Mesenchymal stem cell (in vitro differentiated cells and primary cell): ENCODE data around the gene GJA9.
A peak's percentile ranks its signal among the peaks of the same experiment; 100 is the strongest.

Experiments
- DNase-seq: peaks from one replicate; pipeline ENCODE4 v3.0.0-alpha.2; 2013
- H2AFZ ChIP-seq: one replicate; pipeline ENCODE4 v1.6.1; 2013; ENCODE audit warnings: low read depth, mild to moderate bottlenecking, control low read depth, inconsistent platforms, low read length, moderate library complexity
- H2AK5ac ChIP-seq: 2 replicates; pipeline ENCODE4 v1.6.1; 2013; ENCODE audit warnings: low read length, moderate library complexity, mild to moderate bottlenecking, inconsistent platforms; ENCODE audit not compliant: severe bottlenecking
- H2BK120ac ChIP-seq: one replicate; pipeline ENCODE4 v1.6.1; 2013; ENCODE audit warnings: low read depth, mild to moderate bottlenecking, inconsistent platforms, low read length, moderate library complexity
- H2BK12ac ChIP-seq, 2 experiments: one replicate each; pipeline ENCODE4 v1.6.1; 2013; ENCODE audit warnings: inconsistent platforms in 2 of 2, low read length in 2 of 2, mild to moderate bottlenecking in 2 of 2, moderate library complexity in 2 of 2, control low read depth in 1 of 2
- H2BK15ac ChIP-seq: one replicate; pipeline ENCODE4 v1.6.1; 2013; ENCODE audit warnings: mild to moderate bottlenecking, low read depth, inconsistent platforms; ENCODE audit not compliant: poor library complexity, severe bottlenecking
- H2BK5ac ChIP-seq: 2 replicates; pipeline ENCODE4 v1.6.1; 2013; ENCODE audit warnings: low read depth, mild to moderate bottlenecking, low read length, control low read depth, inconsistent platforms; ENCODE audit not compliant: poor library complexity, severe bottlenecking
- H3K14ac ChIP-seq, 2 experiments: one replicate each; pipeline ENCODE4 v1.6.1; 2013; ENCODE audit warnings: inconsistent platforms in 2 of 2, low read length in 2 of 2, control low read depth in 1 of 2, mild to moderate bottlenecking in 1 of 2, moderate library complexity in 1 of 2
- H3K18ac ChIP-seq, 2 experiments: one replicate each; pipeline ENCODE4 v1.6.1; 2013; ENCODE audit warnings: inconsistent platforms in 2 of 2, low read length in 2 of 2, control low read depth in 1 of 2, low read depth in 1 of 2, mild to moderate bottlenecking in 1 of 2
- H3K23ac ChIP-seq, 2 experiments: one replicate each; pipeline ENCODE4 v1.6.1; 2013; ENCODE audit warnings: inconsistent platforms in 2 of 2, low read length in 2 of 2, mild to moderate bottlenecking in 2 of 2, moderate library complexity in 2 of 2, control low read depth in 1 of 2
- H3K27ac ChIP-seq: 2 replicates; pipeline ENCODE4 v1.5.1; 2013; ENCODE audit warnings: mild to moderate bottlenecking, moderate library complexity, low read length, control low read depth, inconsistent platforms; ENCODE audit not compliant: poor library complexity, severe bottlenecking
- H3K27me3 ChIP-seq, 2 experiments: 2 replicates each; pipeline versions ENCODE4 v1.6.1 to v1.7.0; 2013; ENCODE audit warnings: low read length in 2 of 2, mild to moderate bottlenecking in 2 of 2, moderate library complexity in 2 of 2, control low read depth in 1 of 2, inconsistent platforms in 1 of 2; ENCODE audit not compliant: control insufficient read depth in 1 of 2, insufficient read depth in 1 of 2
- H3K36me3 ChIP-seq, 2 experiments: 2 replicates each; pipeline versions ENCODE4 v1.6.1 to v1.7.0; 2013; ENCODE audit warnings: low read length in 2 of 2, control low read depth in 1 of 2, inconsistent platforms in 1 of 2, low read depth in 1 of 2, mild to moderate bottlenecking in 1 of 2; ENCODE audit not compliant: insufficient read depth in 2 of 2, control insufficient read depth in 1 of 2
- H3K4ac ChIP-seq, 2 experiments: one replicate each; pipeline ENCODE4 v1.6.1; 2013; ENCODE audit warnings: inconsistent platforms in 2 of 2, low read length in 2 of 2, mild to moderate bottlenecking in 2 of 2, moderate library complexity in 2 of 2, control low read depth in 1 of 2, low read depth in 1 of 2
- H3K4me1 ChIP-seq: 2 replicates; pipeline ENCODE4 v1.6.1; 2013; ENCODE audit warnings: low read depth, low read length, control low read depth; ENCODE audit not compliant: control insufficient read depth, insufficient read depth
- H3K4me2 ChIP-seq: 2 replicates; pipeline ENCODE4 v1.6.1; 2013; ENCODE audit warnings: low read length, mild to moderate bottlenecking, inconsistent platforms; ENCODE audit not compliant: poor library complexity, severe bottlenecking
- H3K4me3 ChIP-seq, 2 experiments: 2 replicates each; pipeline versions ENCODE4 v1.5.1 to v1.7.0; 2013; ENCODE audit warnings: low read length in 2 of 2, mild to moderate bottlenecking in 2 of 2, control low read depth in 1 of 2, low read depth in 1 of 2; ENCODE audit not compliant: insufficient read depth in 1 of 2
- H3K79me1 ChIP-seq: replicated peaks from 2 replicates; pipeline ENCODE4 v1.6.1; 2013; ENCODE audit warnings: mild to moderate bottlenecking, control low read depth, low read length, inconsistent platforms; ENCODE audit not compliant: poor library complexity, severe bottlenecking
- H3K9ac ChIP-seq: 2 replicates; pipeline ENCODE4 v1.7.0; 2013; ENCODE audit warnings: mild to moderate bottlenecking, low read length, moderate library complexity
- H3K9me3 ChIP-seq: 2 replicates; pipeline ENCODE4 v1.7.0; 2013; ENCODE audit warnings: mild to moderate bottlenecking, low read length; ENCODE audit not compliant: control insufficient read depth
- H4K8ac ChIP-seq: one replicate; pipeline ENCODE4 v1.6.1; 2013; ENCODE audit warnings: inconsistent platforms, mild to moderate bottlenecking, low read length, moderate library complexity
- H4K91ac ChIP-seq: one replicate; pipeline ENCODE4 v1.6.1; 2013; ENCODE audit warnings: mild to moderate bottlenecking, low read length, inconsistent platforms
- WGBS: methylation state at CpG from one replicate; pipeline ENCODE4 v1.1.7; 2013; ENCODE audit warnings: mixed read lengths; 5-methylcytosine and 5-hydroxymethylcytosine counted together

GJA9 gene

GRCh38 chr1:38888423-38889333 is 7.3 kb upstream of the GJA9 start:
- Histone ChIP-seq H2BK5ac (no peak overlapping the region), H3K4me2 (no peak overlapping the region), H2BK15ac (no peak overlapping the region), H3K27me3 (no peaks in the 10 kb centered on the region), H3K4me1 (no peaks in the 10 kb centered on the region), H2AK5ac (no peak overlapping the region), H3K9ac (no peak overlapping the region), H3K4ac (no peak overlapping the region), H2BK120ac (no peak overlapping the region), H3K36me3 (peaks cover 0 to 22% of the 10 kb centered on the region in 2 experiments), H3K14ac (no peak overlapping the region), H3K23ac (no peak overlapping the region), H3K18ac (no peak overlapping the region), H4K8ac (no peak overlapping the region), H4K91ac (no peak overlapping the region), H3K27ac (no peak overlapping the region), H3K79me1 (no peaks in the 10 kb centered on the region), H2AFZ (no peak overlapping the region), H3K4me3 (no peak overlapping the region), H2BK12ac (no peak overlapping the region), H3K9me3 (no peaks in the 10 kb centered on the region)
- DNase-seq = no peak
- WGBS = 90% methylated on average over 9 of the region's 9 CpGs

- Histone ChIP-seq H3K36me3 (peaks cover 0 to 14% of the 10 kb centered on the region in 2 experiments), H2BK12ac (no peak overlapping the region), H3K14ac (no peak overlapping the region), H3K18ac (no peak overlapping the region), H3K4me3 (no peak overlapping the region), H2AFZ (no peak overlapping the region), H4K8ac (no peak overlapping the region), H3K9ac (no peak overlapping the region), H3K4me1 (no peaks in the 10 kb centered on the region), H4K91ac (no peak overlapping the region), H3K27me3 (no peaks in the 10 kb centered on the region), H2BK120ac (no peak overlapping the region), H2BK15ac (no peak overlapping the region), H2AK5ac (no peak overlapping the region), H3K79me1 (no peaks in the 10 kb centered on the region), H3K27ac (no peak overlapping the region), H3K4ac (no peak overlapping the region), H2BK5ac (no peak overlapping the region), H3K4me2 (no peak overlapping the region), H3K9me3 (no peaks in the 10 kb centered on the region), H3K23ac (no peak overlapping the region)
- 93% methylated on average over 2 of the region's 2 CpGs for WGBS
- no peak for DNase-seq
Observed at GRCh38 chr1:38885092-38885491, 3.7 kb upstream of the GJA9 start.

- Histone ChIP-seq H2BK12ac (no peak overlapping the region), H3K27ac (no peak overlapping the region), H2AK5ac (no peak overlapping the region), H3K79me1 (peaks cover 25% of the 10 kb centered on the region), H2BK120ac (no peak overlapping the region), H3K9ac (no peak overlapping the region), H3K4me1 (peaks cover 2% of the 10 kb centered on the region), H3K4ac (no peak overlapping the region), H3K23ac (no peak overlapping the region), H3K4me2 (no peak overlapping the region), H3K18ac (no peak overlapping the region), H3K9me3 (no peaks in the 10 kb centered on the region), H2BK15ac (no peak overlapping the region), H3K14ac (no peak overlapping the region), H3K4me3 (no peak overlapping the region), H3K27me3 (no peaks in the 10 kb centered on the region), H3K36me3 (peaks cover 0 to 4% of the 10 kb centered on the region in 2 experiments), H4K8ac (no peak overlapping the region), H2BK5ac (no peak overlapping the region), H4K91ac (no peak overlapping the region), H2AFZ (no peak overlapping the region)
- WGBS = 94% methylated on average over 2 of the region's 2 CpGs
- no peak for DNase-seq
Observed at GRCh38 chr1:38875811-38876210, 5.6 kb downstream of the GJA9 start.

GRCh38 chr1:38873027-38873969 is 8.1 kb downstream of the GJA9 start, which contains the start of gene MYCBP:
Gene MYCBP, minus strand, starts transcription at chr1:38873348. Its CDS starts 43 bp downstream, at chr1:38873305.
- H3K79me1 ChIP-seq = peaks cover 28% of the 10 kb centered on the region

More at GRCh38 chr1:38873027-38873969, 8.1 kb downstream of the GJA9 start, which contains the start of gene MYCBP:
- Histone ChIP-seq H2AFZ (peak within 1 kb of the TSS; percentile 77), H2BK120ac (no peak within 1 kb of the TSS), H3K4me2 (peak within 1 kb of the TSS; percentile 93), H4K8ac (peak within 1 kb of the TSS; percentile 83), H3K9ac (peak within 1 kb of the TSS; percentile 89), H3K14ac (peak within 1 kb of the TSS in 1 of 2 experiments; percentile 98), H3K4me1 (peaks cover 2% of the 10 kb centered on the region), H2BK5ac (no peak within 1 kb of the TSS), H3K27me3 (no peaks in the 10 kb centered on the region), H3K23ac (peak within 1 kb of the TSS in 1 of 2 experiments; percentile 72), H2BK12ac (no peak within 1 kb of the TSS), H4K91ac (no peak within 1 kb of the TSS), H3K18ac (peak within 1 kb of the TSS in 1 of 2 experiments; percentile 61), H3K4me3 (peak within 1 kb of the TSS; percentile 88 to 96), H2AK5ac (peak within 1 kb of the TSS; percentile 37), H2BK15ac (no peak within 1 kb of the TSS), H3K36me3 (peaks cover 0 to 4% of the 10 kb centered on the region in 2 experiments), H3K4ac (peak within 1 kb of the TSS in 1 of 2 experiments; percentile 50), H3K27ac (peak within 1 kb of the TSS; percentile 52), H3K9me3 (no peaks in the 10 kb centered on the region)
- DNase-seq = peak; percentile 94
- under 1% methylated on average over 62 of the region's 69 CpGs for WGBS
